ENCODE results near the gene KRTCAP3.

GRCh38 chr2:27428978-27429541, 13.1 kb upstream of the KRTCAP3 start:
- TF ChIP-seq JUN (IDR thresholded peaks at IDR 0.05; ENCODE audit: borderline replicate concordance, insufficient read depth, insufficient read length, low read depth): no peak
- no peak for TF ChIP-seq CTCF (IDR thresholded peaks at IDR 0.05; ENCODE audit: extremely low read depth in 1 of 2, insufficient read depth in 1 of 2, low read depth in 1 of 2, low read length in 2 of 2)
- no peak for TF ChIP-seq FOS (IDR thresholded peaks at IDR 0.05; ENCODE audit: borderline replicate concordance, insufficient read depth, low read length)
